NCI-H748 (cell line): Measurements from ENCODE around the gene TMPRSS2.

Experiments
- DNase-seq: peaks from one replicate; lab custom pipeline; 2025; ENCODE audit not compliant: unreplicated experiment; lab: John Stamatoyannopoulos, UW

The TMPRSS2 gene

GRCh38 chr21:41482980-41483379, 25.0 kb downstream of the TMPRSS2 start:
- DNase-seq, result no peak

- DNase-seq, result no peak
Measured at GRCh38 chr21:41482301-41482700, 25.7 kb downstream of the TMPRSS2 start.

GRCh38 chr21:41481191-41481590, 26.8 kb downstream of the TMPRSS2 start:
- no peak for DNase-seq

- no peak for DNase-seq
Measured at GRCh38 chr21:41480086-41480690, 27.8 kb downstream of the TMPRSS2 start.

GRCh38 chr21:41479686-41480085, 28.3 kb downstream of the TMPRSS2 start:
- no peak for DNase-seq

GRCh38 chr21:41478319-41479177, 29.4 kb downstream of the TMPRSS2 start:
- DNase-seq, result peak; percentile 34

GRCh38 chr21:41477641-41478318, 30.2 kb downstream of the TMPRSS2 start:
- peak; percentile 34 for DNase-seq

- no peak for DNase-seq
Measured at GRCh38 chr21:41475714-41476420, 32.1 kb downstream of the TMPRSS2 start.

GRCh38 chr21:41472753-41473548, 35.0 kb downstream of the TMPRSS2 start:
- DNase-seq, result no peak

- DNase-seq, result no peak
Measured at GRCh38 chr21:41470054-41470453, 37.9 kb downstream of the TMPRSS2 start.

GRCh38 chr21:41466024-41466820, 41.7 kb downstream of the TMPRSS2 start:
- no peak for DNase-seq

- no peak for DNase-seq
Measured at GRCh38 chr21:41465176-41465781, 42.7 kb downstream of the TMPRSS2 start.

- DNase-seq, result peak; percentile 57
Measured at GRCh38 chr21:41460578-41461527, 47.1 kb downstream of the TMPRSS2 start.

GRCh38 chr21:41459884-41460534, 47.9 kb downstream of the TMPRSS2 start:
- no peak for DNase-seq

- DNase-seq, result no peak
Measured at GRCh38 chr21:41458559-41458958, 49.4 kb downstream of the TMPRSS2 start.

- DNase-seq, result no peak
Measured at GRCh38 chr21:41458121-41458520, 49.8 kb downstream of the TMPRSS2 start.

GRCh38 chr21:41453761-41454160, 54.2 kb downstream of the TMPRSS2 start:
- DNase-seq, result no peak

GRCh38 chr21:41453198-41453597, 54.8 kb downstream of the TMPRSS2 start:
- DNase-seq, result no peak
